Liver (tissue), 3 donors: ENCODE measurements around the gene ATXN1.

Experiments used
- EGR1 ChIP-seq, 2 donors: IDR thresholded peaks; 2 replicates each; pipeline ENCODE4 v1.6.1; 2016 to 2018; ENCODE audit warnings: antibody characterized with exemption in 2 of 2, low read depth in 2 of 2
- GABPA ChIP-seq, 2 donors: IDR thresholded peaks in 1 of 2; conservative IDR thresholded peaks in 1 of 2; 2 replicates each; pipeline ENCODE4 v1.6.1; 2016; ENCODE audit warnings: antibody characterized with exemption in 2 of 2, mild to moderate bottlenecking in 1 of 2, moderate library complexity in 1 of 2
- JUND ChIP-seq, 2 donors: IDR thresholded peaks; 2 replicates each; pipeline ENCODE4 v1.6.1; 2016; ENCODE audit warnings: antibody characterized with exemption in 2 of 2
- NR2F2 ChIP-seq: IDR thresholded peaks from 2 replicates; pipeline ENCODE4 v1.6.1; 2016; ENCODE audit warnings: antibody characterized with exemption
- RAD21 ChIP-seq, 2 donors: IDR thresholded peaks; 2 replicates each; pipeline ENCODE4 v1.6.1; 2016; ENCODE audit warnings: antibody characterized with exemption in 2 of 2, mild to moderate bottlenecking in 2 of 2
- RXRA ChIP-seq, 2 donors: IDR thresholded peaks; 2 replicates each; pipeline ENCODE4 v1.6.1; 2017 to 2018; ENCODE audit warnings: antibody characterized with exemption in 2 of 2, mild to moderate bottlenecking in 1 of 2
- SP1 ChIP-seq: IDR thresholded peaks from 2 replicates; pipeline ENCODE4 v1.6.1; 2018; ENCODE audit warnings: antibody characterized with exemption, mild to moderate bottlenecking
- TAF1 ChIP-seq: conservative IDR thresholded peaks from 2 replicates; pipeline ENCODE4 v1.6.1; 2016; ENCODE audit warnings: antibody characterized with exemption, mild to moderate bottlenecking
- TF ChIP-seq, protein P1 (sequence below): fragments of 150-350 bp; IDR thresholded peaks from 2 replicates; pipeline ENCODE4 v1.5.1; 2017; ENCODE audit warnings: improper control_type of control experiment, low read depth, low read length; ENCODE audit not compliant: missing input control
- TF ChIP-seq, protein P2 (sequence below): IDR thresholded peaks from 2 replicates; pipeline ENCODE4 v1.6.1; 2016; ENCODE audit warnings: antibody characterized with exemption
- TF ChIP-seq, protein P3 (sequence below): IDR thresholded peaks from 2 replicates; pipeline ENCODE4 v1.6.1; 2016; ENCODE audit warnings: antibody characterized with exemption, mild to moderate bottlenecking
- TF ChIP-seq, protein P4 (sequence below): IDR thresholded peaks from 2 replicates; pipeline ENCODE4 v1.6.1; 2016; ENCODE audit warnings: antibody characterized with exemption
- donor health status: healthy.
- donor health status: healthy.

DNA sequence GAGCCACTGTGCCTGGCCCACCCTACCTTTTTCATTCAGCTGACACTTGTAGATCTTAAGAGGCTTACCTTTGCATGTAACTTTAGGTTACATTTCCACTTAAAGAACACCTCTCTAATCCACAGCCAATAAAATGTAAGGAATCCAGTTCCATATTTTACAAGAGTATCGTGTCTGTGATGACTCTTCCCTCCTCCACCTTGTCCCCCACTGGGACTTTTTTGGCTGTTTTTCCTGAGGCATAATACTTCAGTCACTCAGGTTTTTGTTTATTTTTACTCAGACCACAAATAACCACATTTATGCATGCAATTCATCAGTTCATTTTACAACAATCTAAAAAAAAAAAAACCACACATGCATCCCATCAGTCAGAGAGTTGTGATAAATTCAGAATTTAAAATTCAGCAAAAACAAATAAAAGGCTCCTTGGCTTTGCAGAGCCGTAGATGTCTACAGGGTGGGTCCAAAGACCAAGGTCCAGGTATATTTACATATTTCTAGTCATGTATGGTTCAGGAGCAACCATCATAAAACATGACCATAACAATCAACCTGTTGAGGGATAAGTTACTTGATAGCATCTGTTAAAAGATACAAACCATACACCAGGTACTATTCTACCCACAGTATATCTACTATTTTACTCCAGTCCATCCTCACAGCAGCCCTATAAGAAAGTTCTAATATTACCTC, 9.9 kb downstream of the ATXN1 start:
- TF ChIP-seq, protein P1, sequence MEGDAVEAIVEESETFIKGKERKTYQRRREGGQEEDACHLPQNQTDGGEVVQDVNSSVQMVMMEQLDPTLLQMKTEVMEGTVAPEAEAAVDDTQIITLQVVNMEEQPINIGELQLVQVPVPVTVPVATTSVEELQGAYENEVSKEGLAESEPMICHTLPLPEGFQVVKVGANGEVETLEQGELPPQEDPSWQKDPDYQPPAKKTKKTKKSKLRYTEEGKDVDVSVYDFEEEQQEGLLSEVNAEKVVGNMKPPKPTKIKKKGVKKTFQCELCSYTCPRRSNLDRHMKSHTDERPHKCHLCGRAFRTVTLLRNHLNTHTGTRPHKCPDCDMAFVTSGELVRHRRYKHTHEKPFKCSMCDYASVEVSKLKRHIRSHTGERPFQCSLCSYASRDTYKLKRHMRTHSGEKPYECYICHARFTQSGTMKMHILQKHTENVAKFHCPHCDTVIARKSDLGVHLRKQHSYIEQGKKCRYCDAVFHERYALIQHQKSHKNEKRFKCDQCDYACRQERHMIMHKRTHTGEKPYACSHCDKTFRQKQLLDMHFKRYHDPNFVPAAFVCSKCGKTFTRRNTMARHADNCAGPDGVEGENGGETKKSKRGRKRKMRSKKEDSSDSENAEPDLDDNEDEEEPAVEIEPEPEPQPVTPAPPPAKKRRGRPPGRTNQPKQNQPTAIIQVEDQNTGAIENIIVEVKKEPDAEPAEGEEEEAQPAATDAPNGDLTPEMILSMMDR, result no peak
- TF ChIP-seq, protein P2, sequence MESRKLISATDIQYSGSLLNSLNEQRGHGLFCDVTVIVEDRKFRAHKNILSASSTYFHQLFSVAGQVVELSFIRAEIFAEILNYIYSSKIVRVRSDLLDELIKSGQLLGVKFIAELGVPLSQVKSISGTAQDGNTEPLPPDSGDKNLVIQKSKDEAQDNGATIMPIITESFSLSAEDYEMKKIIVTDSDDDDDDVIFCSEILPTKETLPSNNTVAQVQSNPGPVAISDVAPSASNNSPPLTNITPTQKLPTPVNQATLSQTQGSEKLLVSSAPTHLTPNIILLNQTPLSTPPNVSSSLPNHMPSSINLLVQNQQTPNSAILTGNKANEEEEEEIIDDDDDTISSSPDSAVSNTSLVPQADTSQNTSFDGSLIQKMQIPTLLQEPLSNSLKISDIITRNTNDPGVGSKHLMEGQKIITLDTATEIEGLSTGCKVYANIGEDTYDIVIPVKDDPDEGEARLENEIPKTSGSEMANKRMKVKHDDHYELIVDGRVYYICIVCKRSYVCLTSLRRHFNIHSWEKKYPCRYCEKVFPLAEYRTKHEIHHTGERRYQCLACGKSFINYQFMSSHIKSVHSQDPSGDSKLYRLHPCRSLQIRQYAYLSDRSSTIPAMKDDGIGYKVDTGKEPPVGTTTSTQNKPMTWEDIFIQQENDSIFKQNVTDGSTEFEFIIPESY, result no peak
- TF ChIP-seq, protein P3, sequence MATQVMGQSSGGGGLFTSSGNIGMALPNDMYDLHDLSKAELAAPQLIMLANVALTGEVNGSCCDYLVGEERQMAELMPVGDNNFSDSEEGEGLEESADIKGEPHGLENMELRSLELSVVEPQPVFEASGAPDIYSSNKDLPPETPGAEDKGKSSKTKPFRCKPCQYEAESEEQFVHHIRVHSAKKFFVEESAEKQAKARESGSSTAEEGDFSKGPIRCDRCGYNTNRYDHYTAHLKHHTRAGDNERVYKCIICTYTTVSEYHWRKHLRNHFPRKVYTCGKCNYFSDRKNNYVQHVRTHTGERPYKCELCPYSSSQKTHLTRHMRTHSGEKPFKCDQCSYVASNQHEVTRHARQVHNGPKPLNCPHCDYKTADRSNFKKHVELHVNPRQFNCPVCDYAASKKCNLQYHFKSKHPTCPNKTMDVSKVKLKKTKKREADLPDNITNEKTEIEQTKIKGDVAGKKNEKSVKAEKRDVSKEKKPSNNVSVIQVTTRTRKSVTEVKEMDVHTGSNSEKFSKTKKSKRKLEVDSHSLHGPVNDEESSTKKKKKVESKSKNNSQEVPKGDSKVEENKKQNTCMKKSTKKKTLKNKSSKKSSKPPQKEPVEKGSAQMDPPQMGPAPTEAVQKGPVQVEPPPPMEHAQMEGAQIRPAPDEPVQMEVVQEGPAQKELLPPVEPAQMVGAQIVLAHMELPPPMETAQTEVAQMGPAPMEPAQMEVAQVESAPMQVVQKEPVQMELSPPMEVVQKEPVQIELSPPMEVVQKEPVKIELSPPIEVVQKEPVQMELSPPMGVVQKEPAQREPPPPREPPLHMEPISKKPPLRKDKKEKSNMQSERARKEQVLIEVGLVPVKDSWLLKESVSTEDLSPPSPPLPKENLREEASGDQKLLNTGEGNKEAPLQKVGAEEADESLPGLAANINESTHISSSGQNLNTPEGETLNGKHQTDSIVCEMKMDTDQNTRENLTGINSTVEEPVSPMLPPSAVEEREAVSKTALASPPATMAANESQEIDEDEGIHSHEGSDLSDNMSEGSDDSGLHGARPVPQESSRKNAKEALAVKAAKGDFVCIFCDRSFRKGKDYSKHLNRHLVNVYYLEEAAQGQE, result no peak
- TF ChIP-seq, protein P4, sequence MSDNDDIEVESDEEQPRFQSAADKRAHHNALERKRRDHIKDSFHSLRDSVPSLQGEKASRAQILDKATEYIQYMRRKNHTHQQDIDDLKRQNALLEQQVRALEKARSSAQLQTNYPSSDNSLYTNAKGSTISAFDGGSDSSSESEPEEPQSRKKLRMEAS, result no peak
- TF ChIP-seq RXRA (IDR thresholded peaks at IDR 0.05) (no peak), GABPA (IDR thresholded peaks at IDR 0.05 in 1 of 2, conservative IDR thresholded peaks at IDR 0.05 in 1 of 2) (no peak), EGR1 (IDR thresholded peaks at IDR 0.05; ENCODE audit: low read depth in 2 of 2) (no peak), JUND (IDR thresholded peaks at IDR 0.05) (no peak), TAF1 (no peak), RAD21 (IDR thresholded peaks at IDR 0.05) (no peak), NR2F2 (no peak), SP1 (no peak)
